IPS-18c (cell line): ENCODE results near the gene PCSK2.

Experiments used
- H3K4me3 ChIP-seq: 2 replicates; pipeline ENCODE4 v1.7.0; 2013; ENCODE audit warnings: low read depth, mild to moderate bottlenecking, low read length, moderate library complexity; ENCODE audit not compliant: insufficient read depth
- H3K9me3 ChIP-seq: one replicate; pipeline ENCODE4 v1.6.1; 2013; ENCODE audit warnings: mild to moderate bottlenecking, low read length, moderate library complexity; ENCODE audit not compliant: control insufficient read depth, insufficient read depth

Gene PCSK2

DNA sequence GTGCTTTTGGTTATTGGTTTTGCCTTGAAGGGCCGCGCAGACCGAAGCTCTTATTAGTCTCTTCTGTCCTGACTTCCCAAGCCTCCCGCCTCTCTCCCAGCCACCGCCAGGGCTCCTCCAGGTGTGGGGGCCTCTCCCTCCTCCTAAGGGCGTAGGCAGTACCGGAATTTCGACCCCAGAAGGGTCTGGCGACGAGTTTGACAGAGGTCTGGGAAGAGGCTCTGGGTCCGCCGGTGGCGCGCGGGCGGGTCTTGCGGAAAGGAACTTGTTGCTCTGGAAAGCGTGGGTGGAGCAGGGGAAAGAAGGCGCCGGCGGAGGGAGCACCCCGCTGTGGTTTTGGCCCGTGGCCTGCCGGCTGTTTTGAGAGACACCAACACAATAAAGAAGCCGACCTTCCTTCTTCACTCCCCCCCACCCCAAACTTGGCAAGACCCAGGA is 1.8 kb downstream of the PCSK2 start:
- no peaks in the 10 kb centered on the region for H3K9me3 ChIP-seq
- H3K4me3 ChIP-seq: peak overlapping the region; percentile 43

DNA sequence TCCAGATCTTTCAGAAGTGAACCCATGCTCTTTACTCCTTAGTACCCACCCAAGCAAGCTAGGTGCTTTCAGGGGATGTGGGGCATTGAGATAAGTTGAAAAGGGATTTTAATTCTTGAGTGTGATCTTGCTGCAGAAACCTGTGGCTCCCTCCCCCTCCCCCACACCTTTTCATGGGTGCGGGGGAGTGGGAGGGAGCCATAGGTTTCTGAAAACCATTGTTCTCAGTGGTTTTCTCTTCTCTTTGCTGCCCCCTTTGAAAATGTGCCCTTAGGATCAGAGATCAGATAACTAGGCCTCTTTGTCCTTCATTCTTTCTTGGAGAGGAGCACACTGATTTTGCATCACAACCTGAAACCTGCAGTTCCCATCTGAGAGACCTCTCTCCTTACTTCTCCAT is 2.4 kb downstream of the PCSK2 start:
- peak overlapping the region; percentile 43; the same call in 1 of the 2 replicates for H3K4me3 ChIP-seq

DNA sequence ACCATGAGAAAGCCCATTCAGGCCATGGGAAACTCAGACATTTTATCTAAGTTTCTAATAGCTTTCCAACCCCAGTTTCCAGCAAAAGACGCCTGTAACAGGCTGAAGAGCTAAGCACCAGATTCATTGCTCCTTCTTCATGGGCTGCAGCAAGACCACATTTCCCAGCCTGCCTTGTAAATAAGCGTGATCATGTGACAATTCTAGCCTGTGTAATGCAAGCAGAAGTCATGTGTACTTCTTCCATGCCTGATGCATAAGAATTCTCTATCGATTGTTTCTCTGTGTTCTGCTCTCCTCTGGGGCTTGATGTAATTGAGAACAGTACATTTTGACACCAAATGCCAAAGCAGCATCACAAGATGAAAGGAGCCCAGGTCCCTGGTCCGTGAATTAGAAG is 6.8 kb downstream of the PCSK2 start:
- no peaks in the 10 kb centered on the region for H3K9me3 ChIP-seq
- no peak overlapping the region for H3K4me3 ChIP-seq

More for the DNA sequence above, 2.4 kb downstream of the PCSK2 start:
- H3K9me3 ChIP-seq: no peaks in the 10 kb centered on the region

DNA sequence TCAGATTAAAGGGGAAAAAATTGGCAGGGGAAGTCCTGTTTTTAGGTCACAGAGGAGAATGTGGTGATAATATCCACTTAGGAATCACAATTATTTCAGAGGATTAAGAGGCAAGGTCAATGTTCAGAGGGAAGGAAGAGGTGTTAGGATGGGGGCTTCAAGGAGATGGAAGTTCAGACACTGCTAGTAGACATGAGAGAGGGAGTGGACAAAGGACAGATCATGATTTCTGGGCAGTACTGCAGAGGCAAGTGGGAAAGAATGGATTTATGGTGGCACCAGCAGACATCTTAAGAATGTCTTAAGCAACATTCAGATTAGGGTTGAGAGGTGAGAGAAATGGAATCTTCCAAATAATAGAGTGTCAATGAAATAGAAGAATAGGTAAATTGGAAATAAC is 9.9 kb downstream of the PCSK2 start:
- no peak overlapping the region for H3K4me3 ChIP-seq
- H3K9me3 ChIP-seq: no peaks in the 10 kb centered on the region

DNA sequence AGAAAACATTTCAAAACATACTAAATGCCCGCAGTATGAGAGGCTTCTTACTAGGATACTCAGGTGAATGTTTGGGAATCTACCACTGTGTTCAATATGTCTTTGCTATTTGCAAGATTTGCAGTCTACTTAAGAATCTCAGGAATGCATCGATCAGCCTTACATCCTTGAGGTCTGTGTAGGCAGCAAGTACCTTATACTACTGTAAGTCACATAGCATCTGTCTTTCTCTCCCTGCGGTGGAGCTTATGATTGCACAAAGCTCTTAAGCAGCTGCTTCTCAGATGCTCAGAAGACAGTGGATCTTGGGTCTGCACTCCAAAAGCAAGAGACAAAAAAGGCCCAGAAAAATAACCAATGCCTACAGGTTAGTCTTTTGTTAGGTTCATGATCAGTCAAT is 21.4 kb downstream of the PCSK2 start:
- Histone ChIP-seq H3K4me3 (no peak overlapping the region), H3K9me3 (no peaks in the 10 kb centered on the region)

DNA sequence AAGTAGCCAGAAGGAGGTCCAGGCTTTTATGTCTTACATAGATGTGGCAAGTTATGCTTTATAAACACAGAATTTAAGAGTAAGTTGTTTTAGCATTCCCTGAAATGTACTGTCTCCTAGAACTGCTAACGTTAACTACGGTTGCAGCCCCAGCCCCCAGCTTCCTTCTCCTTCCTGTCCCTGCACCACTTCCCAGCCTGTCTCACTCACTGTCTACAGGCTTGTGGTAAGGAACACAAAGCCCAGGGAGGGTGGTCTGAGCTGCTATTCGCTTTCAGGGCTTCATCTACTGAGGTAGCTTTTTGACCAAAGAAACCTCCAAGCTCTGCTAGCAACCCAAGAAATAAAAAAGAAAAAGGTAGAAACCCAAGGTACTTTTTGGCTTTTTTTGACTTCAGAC is 35.9 kb downstream of the PCSK2 start:
- Histone ChIP-seq H3K9me3 (no peaks in the 10 kb centered on the region), H3K4me3 (no peak overlapping the region)

DNA sequence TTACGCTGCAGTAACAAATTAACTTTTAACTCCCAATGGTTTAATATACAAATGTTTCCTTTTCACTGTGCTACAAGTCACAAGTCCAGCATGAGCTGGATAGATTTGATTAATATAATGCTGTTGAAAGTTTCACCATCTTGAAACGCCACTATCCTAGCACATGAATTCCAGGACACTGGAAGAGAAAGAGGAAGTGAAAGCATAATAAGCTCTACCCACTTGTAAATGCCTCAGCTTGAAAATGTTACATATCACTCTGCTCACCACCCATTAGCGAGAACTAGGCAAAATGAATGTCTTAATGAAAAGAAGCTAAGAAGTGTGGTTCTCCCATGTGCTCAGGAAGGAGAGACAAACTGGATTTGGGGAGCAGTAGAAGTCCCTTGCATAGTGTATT is 46.9 kb downstream of the PCSK2 start:
- Histone ChIP-seq H3K4me3 (no peak overlapping the region), H3K9me3 (no peaks in the 10 kb centered on the region)

DNA sequence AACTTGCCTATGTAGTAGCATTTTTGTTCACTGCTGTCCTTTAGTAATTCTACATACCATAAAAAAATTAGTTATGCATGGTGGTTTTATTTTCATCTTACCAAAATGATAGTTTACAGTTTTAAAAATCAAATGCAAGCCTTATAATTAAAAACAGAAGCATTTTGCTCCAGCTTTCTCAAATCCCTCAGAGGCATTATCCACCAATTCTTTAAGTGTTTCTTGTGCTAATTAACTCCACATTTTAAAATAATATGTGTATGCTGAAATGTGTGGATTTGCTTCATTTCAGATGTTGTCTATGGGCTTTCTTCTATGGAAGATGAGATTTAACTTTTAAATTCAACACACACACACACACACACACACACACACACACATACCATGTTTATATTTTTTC is 49.3 kb downstream of the PCSK2 start:
- Histone ChIP-seq H3K4me3 (no peak overlapping the region), H3K9me3 (no peaks in the 10 kb centered on the region)

DNA sequence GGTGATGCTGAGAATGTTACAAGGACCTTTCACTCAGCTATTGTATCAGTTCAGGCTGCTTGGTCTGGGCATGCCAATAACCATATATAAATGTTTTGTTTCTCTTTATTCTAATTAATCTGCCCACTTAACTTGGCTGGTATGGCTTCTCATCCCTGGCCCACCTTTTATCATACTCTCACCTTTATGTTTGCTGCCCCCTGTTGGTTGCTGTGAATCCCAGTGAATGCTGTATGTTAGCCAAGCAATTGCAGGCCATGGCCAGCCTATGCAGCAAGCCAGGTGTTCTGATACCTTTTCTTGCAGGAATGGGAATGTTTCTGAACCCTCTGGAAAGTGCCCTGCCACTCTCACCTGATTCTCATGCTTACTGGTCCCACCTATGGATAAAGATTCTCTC is 54.6 kb downstream of the PCSK2 start:
- Histone ChIP-seq H3K9me3 (no peaks in the 10 kb centered on the region), H3K4me3 (no peak overlapping the region)

DNA sequence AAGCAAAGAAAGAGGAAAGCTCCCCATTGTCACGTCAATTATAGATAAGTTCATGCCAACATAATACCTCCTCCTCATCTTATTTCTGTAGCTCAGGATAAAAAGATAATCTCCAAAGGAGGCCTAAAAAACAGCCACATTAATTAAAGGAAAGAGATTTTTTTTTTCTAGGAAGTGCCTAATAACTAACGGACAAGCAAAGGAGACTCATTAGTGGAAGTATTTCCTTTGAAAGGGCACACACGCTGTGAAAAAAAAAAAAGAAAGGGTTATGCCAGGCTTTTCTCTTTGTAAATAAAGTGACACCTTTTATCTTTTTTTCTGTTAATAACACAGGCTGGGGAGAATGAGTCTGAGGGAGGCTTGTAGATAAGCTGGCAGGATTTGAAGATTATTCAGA is 55.7 kb downstream of the PCSK2 start:
- Histone ChIP-seq H3K9me3 (no peaks in the 10 kb centered on the region), H3K4me3 (no peak overlapping the region)

DNA sequence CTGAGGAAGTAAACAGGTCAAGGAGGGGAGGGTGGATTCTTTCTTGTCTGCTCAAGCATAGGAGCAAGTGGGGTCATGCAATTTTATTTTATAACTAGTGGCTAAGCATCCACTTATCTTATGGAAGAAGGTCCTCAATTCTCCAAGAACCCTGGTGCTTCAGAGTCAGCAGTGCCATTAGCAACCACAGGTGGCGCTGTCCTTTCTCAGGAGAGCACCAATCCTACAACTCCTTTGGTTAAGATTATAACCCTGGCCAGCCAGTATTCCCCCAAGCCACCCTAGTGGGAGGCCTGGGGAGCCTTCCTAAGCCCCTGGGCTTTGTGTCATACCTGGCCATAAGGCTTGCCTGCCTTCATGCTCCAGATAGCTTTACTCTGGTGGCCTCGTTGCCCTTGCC is 60.7 kb downstream of the PCSK2 start:
- Histone ChIP-seq H3K4me3 (no peak overlapping the region; the same call in 1 of the 2 replicates), H3K9me3 (no peaks in the 10 kb centered on the region)

DNA sequence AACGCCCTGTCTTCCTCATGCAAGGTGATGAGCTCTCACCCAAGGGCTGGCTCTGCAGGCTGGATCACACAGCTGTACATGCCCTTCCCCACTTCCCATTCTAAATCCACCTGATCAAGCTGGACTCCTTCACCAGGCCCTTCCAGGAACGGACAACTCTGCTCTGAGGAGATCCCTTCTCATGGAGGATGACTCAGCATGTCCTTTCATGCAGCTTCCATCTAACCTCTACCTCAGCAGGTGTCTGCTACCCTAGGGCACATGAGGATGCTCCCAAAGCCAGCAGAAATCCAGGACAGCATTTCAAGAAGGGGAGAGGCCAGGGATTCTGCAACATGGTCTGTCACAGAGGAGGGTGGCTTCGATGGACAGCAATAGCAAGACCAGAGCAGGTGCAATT is 61.2 kb downstream of the PCSK2 start:
- no peaks in the 10 kb centered on the region for H3K9me3 ChIP-seq
- no peak overlapping the region for H3K4me3 ChIP-seq

DNA sequence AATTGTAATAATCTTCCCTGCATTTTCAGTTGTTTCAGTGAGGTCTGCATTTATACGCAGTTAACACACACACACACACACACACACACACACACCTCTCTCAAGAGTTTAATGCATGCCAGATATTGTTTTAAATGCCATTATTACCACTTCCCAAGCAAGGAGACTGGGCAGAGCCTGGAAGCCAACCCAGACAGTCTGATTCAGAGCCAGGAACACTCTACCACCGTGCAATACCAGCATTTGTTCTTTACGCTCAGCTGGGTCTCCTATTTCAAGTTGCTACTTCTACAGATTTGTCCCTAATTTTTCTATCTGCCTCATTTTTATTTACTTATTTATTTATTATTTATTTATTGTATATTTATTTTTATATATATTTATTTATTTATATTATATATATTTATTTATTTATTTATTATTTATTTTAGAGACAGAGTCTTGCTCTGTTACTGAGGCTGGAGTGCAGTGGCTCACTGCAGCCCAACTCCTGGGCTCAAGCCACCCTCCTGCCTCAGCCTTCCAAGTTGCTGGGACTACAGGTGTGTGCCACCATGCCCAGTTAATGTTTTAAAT is 68.4 kb downstream of the PCSK2 start:
- no peaks in the 10 kb centered on the region for H3K9me3 ChIP-seq
- no peak overlapping the region for H3K4me3 ChIP-seq

DNA sequence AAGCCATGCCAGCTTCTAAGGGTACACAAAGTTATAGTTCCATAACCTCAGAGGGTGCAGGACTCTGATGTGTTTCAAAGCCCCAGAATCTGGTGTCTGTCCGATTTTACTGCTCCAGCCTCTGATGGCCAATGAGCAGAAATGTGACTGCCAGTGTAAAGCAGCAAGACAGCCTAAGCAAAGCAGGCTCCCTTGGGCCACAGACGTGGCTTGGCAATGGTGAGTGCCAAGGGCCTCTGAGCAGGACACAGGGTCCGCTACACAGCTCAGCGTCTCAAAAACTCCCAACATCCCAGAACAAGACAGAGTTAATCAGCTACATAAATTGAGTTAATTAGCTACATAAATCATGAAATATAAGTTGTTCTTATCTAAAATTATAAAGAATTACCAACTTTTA is 69.2 kb downstream of the PCSK2 start:
- Histone ChIP-seq H3K4me3 (no peak overlapping the region), H3K9me3 (no peaks in the 10 kb centered on the region)

DNA sequence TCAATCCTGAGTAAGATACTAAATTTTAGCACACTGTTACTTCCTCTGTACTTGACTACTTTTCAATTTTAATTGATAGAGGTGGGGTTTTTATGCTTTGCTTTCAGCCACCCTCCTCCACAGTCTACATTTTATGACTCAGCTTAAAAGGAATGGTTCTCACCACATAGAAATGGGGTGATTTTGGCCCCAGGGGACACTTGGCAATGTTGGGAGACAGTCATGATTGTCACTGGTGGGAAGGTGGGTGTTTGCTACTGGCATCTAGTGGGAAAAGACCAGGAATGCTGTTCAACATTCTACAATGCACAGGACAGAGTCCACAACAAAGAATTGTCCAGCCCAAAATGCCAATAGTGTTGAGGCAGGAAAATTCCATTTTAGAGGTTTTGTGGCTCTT is 71.3 kb downstream of the PCSK2 start:
- no peaks in the 10 kb centered on the region for H3K9me3 ChIP-seq
- H3K4me3 ChIP-seq: no peak overlapping the region

DNA sequence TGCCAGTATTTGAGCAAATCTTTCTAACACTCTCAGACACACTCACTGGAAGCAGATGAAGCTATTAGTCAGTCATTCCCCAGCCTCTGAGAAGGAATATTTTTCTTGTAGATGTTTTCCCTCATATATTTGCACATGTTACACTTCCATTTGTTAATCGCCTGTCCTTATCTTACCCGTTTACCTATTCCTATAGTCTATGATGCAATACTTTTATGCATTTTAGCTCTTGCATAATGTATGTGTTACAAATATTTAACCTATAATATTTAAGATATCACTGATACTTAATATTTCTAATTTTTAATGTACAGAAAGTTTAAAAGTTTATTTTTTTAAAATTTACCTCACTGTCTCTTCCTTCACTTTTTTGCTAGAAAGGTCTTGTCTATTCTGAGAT is 71.9 kb downstream of the PCSK2 start:
- no peak overlapping the region for H3K4me3 ChIP-seq

DNA sequence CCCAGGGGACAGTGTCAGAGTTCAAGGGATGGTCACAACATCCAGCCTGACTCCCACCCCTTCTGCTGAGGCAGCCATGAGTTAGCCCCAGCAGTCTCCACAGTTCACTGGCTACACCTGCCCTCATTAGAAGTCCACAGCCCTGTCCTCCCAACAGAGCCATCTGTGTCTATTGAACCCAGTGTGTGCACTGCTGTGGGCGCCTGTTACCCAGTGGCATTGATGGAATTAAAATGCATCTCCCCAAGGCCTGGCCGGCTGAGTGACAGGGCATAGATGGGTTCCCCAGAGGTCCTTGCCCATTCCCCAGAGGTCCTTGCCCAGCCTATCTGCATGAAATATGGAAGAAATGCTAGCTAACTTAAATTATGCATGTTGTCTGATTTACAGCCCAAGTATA is 73.3 kb downstream of the PCSK2 start:
- Histone ChIP-seq H3K9me3 (no peaks in the 10 kb centered on the region), H3K4me3 (no peak overlapping the region)

More for the DNA sequence above, 71.9 kb downstream of the PCSK2 start:
- no peaks in the 10 kb centered on the region for H3K9me3 ChIP-seq

DNA sequence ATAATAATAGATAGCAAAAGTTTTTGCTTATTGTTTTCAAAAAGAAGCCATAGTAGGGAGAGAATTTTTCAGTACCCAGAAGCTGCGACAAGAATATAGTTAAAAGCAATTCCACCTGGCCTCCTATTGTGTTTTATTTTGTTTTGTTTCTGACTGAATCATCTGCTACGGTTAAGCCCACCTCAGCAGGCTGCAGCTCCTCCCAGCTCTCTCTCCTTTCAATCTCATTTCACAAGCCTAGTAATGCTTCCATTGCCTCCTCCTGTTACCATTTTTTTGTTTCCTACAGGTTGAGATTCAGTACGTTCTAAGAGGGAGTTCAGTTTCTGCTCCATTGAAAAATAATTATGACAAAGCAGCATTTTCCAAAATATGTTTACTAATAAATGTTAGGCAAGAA is 77.9 kb downstream of the PCSK2 start:
- Histone ChIP-seq H3K9me3 (no peaks in the 10 kb centered on the region), H3K4me3 (no peak overlapping the region)

DNA sequence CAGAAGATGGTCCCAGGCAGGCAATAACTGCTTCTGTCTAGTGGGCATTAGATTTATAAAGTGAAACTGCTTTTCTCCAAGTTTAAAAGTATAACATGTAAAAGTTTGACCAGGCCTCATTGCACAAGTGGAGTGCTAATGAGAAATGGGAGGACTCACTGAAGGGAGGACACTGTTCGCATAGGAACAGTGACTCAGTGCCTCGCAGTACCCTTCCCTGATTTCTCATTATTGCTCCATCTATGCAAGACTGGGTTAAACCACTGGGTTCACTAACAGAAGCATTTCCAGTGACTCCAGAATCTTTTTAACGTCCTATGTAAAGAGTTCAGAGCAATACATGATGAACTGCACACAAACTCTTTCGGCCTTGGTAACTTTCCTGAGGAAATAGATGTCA is 79.6 kb downstream of the PCSK2 start:
- Histone ChIP-seq H3K9me3 (no peaks in the 10 kb centered on the region), H3K4me3 (no peak overlapping the region)
